Thyroid gland (tissue), 4 donors: Measurements from ENCODE around the gene RAPH1.
A peak's percentile ranks its signal among the peaks of the same experiment; 100 is the strongest.

Experiments used
- POLR2A ChIP-seq, 2 donors: fragments of 450-650 bp; IDR thresholded peaks; one replicate each; pipeline ENCODE4 v1.6.1; 2017; ENCODE audit warnings: antibody characterized with exemption in 2 of 2, mild to moderate bottlenecking in 2 of 2, moderate library complexity in 1 of 2
- TF ChIP-seq, protein P1 (sequence below), 6 experiments: fragments of 200-600 bp in 3 of 6; fragments of 450-650 bp in 3 of 6; sonication (generic) in 3 of 6; IDR thresholded peaks; one replicate each; pipeline ENCODE4 v1.5.1; 2016 to 2019; ENCODE audit warnings: antibody characterized with exemption in 6 of 6, mild to moderate bottlenecking in 2 of 6, inconsistent platforms in 1 of 6, moderate library complexity in 1 of 6

- TF ChIP-seq, protein P1, sequence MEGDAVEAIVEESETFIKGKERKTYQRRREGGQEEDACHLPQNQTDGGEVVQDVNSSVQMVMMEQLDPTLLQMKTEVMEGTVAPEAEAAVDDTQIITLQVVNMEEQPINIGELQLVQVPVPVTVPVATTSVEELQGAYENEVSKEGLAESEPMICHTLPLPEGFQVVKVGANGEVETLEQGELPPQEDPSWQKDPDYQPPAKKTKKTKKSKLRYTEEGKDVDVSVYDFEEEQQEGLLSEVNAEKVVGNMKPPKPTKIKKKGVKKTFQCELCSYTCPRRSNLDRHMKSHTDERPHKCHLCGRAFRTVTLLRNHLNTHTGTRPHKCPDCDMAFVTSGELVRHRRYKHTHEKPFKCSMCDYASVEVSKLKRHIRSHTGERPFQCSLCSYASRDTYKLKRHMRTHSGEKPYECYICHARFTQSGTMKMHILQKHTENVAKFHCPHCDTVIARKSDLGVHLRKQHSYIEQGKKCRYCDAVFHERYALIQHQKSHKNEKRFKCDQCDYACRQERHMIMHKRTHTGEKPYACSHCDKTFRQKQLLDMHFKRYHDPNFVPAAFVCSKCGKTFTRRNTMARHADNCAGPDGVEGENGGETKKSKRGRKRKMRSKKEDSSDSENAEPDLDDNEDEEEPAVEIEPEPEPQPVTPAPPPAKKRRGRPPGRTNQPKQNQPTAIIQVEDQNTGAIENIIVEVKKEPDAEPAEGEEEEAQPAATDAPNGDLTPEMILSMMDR (IDR thresholded peaks at IDR 0.05) = no peak
- peak in 1 of 2 donors; percentile 27 for TF ChIP-seq POLR2A (IDR thresholded peaks at IDR 0.05)
Observed at GRCh38 chr2:203578759-203579643, 43.9 kb upstream of the RAPH1 start.
